Stimulated activated CD4-positive, alpha-beta T cell treated with anti-CD3 and anti-CD28 coated beads, Interleukin-4, amount 100 ng/mL, for 4 hours (primary cell): ENCODE results near the gene KLHL30.

Experiments used
- DNase-seq, 2 experiments: peaks; one replicate each; pipeline ENCODE4 v3.0.0-alpha.2; 2020

Gene KLHL30

DNA sequence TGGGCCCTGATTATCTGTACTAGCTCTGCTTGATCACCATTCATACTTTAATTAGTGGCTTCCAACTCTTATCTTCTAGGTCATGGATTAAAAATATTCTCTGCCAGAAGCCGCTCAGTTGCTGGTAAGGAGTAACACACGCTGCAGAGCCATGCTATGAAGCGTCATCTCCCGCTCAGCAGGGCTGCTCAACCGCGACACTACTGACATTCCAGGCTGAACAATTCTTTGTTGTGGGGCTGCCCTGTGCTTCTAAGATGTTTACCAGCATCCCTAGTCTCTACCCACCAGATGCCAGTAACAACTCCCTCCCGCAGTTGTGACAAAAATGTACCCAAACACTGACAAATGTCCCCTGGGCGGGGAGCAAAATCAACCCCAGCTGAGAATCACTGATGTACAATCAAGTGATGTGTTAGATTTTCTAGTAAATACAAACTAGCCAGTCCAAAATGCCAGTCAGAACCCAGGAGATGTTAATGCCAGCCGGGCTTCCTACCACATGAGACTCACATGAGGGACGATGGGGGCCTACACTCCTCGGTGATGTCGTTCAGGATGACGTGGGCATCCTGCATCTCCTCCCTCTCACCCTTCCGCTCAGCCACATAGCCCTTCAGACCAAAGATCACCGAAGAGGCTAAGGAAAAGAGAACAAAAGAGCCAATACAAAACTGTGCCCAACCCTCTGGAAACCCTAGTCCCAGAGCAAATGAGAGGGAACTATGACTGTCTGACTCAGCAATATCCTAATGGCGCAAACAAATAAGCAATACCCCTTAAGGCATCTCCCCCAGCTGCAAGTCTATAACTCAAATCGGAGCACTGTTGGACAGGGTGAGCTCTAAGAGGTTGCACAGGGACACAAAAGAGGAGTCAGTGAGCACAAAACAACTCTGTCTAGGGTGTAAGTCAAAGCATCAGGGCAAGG, 49.4 kb downstream of the KLHL30 start:
- DNase-seq, result no peak

DNA sequence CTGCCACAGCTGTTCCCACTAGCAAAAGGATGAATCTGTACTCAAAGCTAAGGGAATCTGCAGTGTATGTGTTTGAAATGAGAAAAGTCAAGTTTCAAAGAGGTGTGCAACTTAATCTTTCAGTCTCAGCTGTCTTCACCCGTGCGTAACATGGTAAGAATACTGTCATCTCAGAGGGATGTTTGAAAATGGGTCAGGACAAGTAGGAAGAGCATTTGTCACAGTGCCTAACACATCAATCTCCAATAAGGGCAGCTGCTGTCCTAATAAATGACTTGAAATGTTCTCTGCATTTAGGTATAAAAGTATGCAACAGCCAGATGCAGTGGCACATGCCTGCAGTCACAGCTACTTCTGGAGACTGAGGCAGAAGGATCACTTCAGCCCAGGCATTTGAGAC, 52.0 kb downstream of the KLHL30 start:
- no peak for DNase-seq
